Measurements from ENCODE around the gene CWC25. TPM values are rescaled to one million over a fixed set of nuclear protein-coding genes. Genes with fewer than 3 reads are reported as not detected.
A peak's percentile ranks its signal among the peaks of the same experiment; 100 is the strongest.

CWC25 gene
- total and polyA plus RNA-seq, 2 of the 13 experiments (the other 11 are each of a cell fraction or from before 2014, with no cell fraction given) = 15.6 to 22.7 TPM

DNA sequence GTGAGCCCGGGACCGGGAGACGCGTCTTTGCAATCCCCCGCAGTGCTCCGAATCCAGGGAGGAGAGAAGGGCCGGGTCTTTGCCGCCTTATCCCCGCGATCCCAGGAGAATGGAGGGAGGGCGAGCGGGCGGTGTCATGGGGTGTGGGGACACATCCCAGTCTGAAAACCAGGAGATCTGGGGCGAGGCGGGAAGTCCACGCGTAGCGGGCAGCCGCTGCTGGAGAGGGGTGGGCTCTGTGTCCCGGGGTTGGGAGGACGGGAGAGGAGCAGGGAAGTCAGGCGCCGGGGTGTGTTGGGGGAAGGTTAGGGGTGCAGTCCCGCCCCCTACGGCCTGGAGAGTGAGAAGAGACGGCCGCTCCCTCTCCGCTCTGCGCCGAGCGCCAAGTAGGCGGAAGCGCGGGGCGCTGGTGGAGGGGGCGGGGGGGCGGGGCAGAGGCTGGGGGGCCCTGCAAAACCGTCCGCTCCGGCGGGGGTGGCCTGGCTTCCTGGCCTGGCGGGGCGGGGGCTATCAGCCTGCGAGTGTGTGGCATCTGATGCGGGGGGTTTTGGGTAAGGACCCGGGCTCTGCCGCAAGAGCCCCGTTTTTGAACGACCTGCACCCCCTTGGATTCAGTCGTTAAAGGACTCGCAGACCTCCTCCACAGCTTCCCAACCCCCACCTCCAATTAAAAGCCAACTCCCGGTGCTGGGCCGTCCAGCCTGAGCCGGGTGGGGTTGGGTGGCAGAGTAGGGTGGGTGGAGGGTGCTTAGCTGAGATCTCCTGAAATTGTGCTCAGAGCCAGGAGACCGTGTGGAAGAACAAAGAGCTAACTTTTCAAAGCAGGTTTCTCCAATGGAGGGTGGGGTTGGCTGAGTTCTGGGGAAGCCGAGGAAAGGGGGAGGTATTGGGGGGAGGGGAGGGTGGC is 45.4 kb upstream of the CWC25 start (continued):
- TF ChIP-seq, protein P1, sequence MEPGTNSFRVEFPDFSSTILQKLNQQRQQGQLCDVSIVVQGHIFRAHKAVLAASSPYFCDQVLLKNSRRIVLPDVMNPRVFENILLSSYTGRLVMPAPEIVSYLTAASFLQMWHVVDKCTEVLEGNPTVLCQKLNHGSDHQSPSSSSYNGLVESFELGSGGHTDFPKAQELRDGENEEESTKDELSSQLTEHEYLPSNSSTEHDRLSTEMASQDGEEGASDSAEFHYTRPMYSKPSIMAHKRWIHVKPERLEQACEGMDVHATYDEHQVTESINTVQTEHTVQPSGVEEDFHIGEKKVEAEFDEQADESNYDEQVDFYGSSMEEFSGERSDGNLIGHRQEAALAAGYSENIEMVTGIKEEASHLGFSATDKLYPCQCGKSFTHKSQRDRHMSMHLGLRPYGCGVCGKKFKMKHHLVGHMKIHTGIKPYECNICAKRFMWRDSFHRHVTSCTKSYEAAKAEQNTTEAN (CRISPR knock-in tag; conservative IDR thresholded peaks at IDR 0.05) = no peak
- TF ChIP-seq STAT5B (CRISPR knock-in tag; IDR thresholded peaks at IDR 0.05) (no peak), IRX3 (CRISPR knock-in tag; IDR thresholded peaks at IDR 0.05; ENCODE audit: borderline replicate concordance, low read depth) (peak; percentile 75; the same call in 1 of the 2 replicates), ZSCAN29 (CRISPR knock-in tag; conservative IDR thresholded peaks at IDR 0.05) (peak; percentile 99), ZFP91 (CRISPR knock-in tag; IDR thresholded peaks at IDR 0.05; ENCODE audit: borderline replicate concordance) (peak; percentile 41; the same call in 1 of the 2 replicates), KAT8 (CRISPR knock-in tag; IDR thresholded peaks at IDR 0.05) (0 out of 2 replicates have a peak, but pooled peaks have one; percentile 8), KLF11 (CRISPR knock-in tag; IDR thresholded peaks at IDR 0.05) (peak; percentile 2; the same call in 1 of the 2 replicates), NONO (IDR thresholded peaks at IDR 0.05) (no peak), NONO (CRISPR knock-in tag; conservative IDR thresholded peaks at IDR 0.05) (0 out of 2 replicates have a peak, but pooled peaks have one; percentile 40), ZNF274 (CRISPR knock-in tag; IDR thresholded peaks at IDR 0.05) (peak; percentile 53; the same call in 1 of the 2 replicates), SKI (IDR thresholded peaks at IDR 0.05; ENCODE audit: partially characterized antibody) (peak; percentile 6), THYN1 (CRISPR knock-in tag; IDR thresholded peaks at IDR 0.05; ENCODE audit: borderline replicate concordance, low read depth) (no peak), KDM2A (CRISPR knock-in tag; IDR thresholded peaks at IDR 0.05; ENCODE audit: borderline replicate concordance, low read depth) (0 out of 2 replicates have a peak, but pooled peaks have one; percentile 20), NR2F1 (CRISPR knock-in tag; IDR thresholded peaks at IDR 0.05) (no peak), THAP7 (CRISPR knock-in tag; IDR thresholded peaks at IDR 0.05) (no peak), SIN3A (IDR thresholded peaks at IDR 0.05; ENCODE audit: borderline replicate concordance, low read depth, low read length) (peak; percentile 19; the same call in 1 of the 2 replicates)
- TF ChIP-seq, protein P2, sequence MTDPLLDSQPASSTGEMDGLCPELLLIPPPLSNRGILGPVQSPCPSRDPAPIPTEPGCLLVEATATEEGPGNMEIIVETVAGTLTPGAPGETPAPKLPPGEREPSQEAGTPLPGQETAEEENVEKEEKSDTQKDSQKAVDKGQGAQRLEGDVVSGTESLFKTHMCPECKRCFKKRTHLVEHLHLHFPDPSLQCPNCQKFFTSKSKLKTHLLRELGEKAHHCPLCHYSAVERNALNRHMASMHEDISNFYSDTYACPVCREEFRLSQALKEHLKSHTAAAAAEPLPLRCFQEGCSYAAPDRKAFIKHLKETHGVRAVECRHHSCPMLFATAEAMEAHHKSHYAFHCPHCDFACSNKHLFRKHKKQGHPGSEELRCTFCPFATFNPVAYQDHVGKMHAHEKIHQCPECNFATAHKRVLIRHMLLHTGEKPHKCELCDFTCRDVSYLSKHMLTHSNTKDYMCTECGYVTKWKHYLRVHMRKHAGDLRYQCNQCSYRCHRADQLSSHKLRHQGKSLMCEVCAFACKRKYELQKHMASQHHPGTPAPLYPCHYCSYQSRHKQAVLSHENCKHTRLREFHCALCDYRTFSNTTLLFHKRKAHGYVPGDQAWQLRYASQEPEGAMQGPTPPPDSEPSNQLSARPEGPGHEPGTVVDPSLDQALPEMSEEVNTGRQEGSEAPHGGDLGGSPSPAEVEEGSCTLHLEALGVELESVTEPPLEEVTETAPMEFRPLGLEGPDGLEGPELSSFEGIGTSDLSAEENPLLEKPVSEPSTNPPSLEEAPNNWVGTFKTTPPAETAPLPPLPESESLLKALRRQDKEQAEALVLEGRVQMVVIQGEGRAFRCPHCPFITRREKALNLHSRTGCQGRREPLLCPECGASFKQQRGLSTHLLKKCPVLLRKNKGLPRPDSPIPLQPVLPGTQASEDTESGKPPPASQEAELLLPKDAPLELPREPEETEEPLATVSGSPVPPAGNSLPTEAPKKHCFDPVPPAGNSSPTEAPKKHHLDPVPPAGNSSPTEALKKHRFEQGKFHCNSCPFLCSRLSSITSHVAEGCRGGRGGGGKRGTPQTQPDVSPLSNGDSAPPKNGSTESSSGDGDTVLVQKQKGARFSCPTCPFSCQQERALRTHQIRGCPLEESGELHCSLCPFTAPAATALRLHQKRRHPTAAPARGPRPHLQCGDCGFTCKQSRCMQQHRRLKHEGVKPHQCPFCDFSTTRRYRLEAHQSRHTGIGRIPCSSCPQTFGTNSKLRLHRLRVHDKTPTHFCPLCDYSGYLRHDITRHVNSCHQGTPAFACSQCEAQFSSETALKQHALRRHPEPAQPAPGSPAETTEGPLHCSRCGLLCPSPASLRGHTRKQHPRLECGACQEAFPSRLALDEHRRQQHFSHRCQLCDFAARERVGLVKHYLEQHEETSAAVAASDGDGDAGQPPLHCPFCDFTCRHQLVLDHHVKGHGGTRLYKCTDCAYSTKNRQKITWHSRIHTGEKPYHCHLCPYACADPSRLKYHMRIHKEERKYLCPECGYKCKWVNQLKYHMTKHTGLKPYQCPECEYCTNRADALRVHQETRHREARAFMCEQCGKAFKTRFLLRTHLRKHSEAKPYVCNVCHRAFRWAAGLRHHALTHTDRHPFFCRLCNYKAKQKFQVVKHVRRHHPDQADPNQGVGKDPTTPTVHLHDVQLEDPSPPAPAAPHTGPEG (CRISPR knock-in tag; IDR thresholded peaks at IDR 0.05) = no peak

Data from HepG2 (cell line).